A673 (cell line): ENCODE data around the gene NUCKS1.

Experiments
- CTCF ChIP-seq: fragments of 300-800, 200-600 bp; sonication (generic); conservative IDR thresholded peaks from 2 replicates; pipeline ENCODE4 v1.5.1; 2017; ENCODE audit warnings: low read depth, mild to moderate bottlenecking, antibody characterized with exemption, low read length, moderate library complexity, mixed read lengths
- EZH2 ChIP-seq: fragments of 200-600 bp; sonication (generic); IDR thresholded peaks from 2 replicates; pipeline ENCODE4 v1.6.1; 2017; ENCODE audit warnings: borderline replicate concordance, low read depth, mild to moderate bottlenecking, mixed read lengths, antibody characterized with exemption, low read length; ENCODE audit not compliant: poor library complexity, severe bottlenecking

- TF ChIP-seq CTCF (no peak), EZH2 (no peak)
Observed at GRCh38 chr1:205663286-205663936, 86.6 kb downstream of the NUCKS1 start.
